GM12892 (cell line): ENCODE data around the gene POP4.

ENCODE experiments used
- DNase-seq: peaks from one replicate; pipeline ENCODE4 v3.0.0; 2011; ENCODE audit not compliant: insufficient read length
- FAIRE-seq: peaks from 2 replicates; lab custom pipeline; 2011; peaks lifted over from hg19 to GRCh38; lab: Jason Lieb, UNC
- POLR2A ChIP-seq: IDR thresholded peaks from 2 replicates; pipeline ENCODE4 v1.6.1; 2011; ENCODE audit warnings: low read depth, low read length, control low read depth
- POLR2AphosphoS5 ChIP-seq: IDR thresholded peaks from 2 replicates; pipeline ENCODE4 v1.6.1; 2011; ENCODE audit warnings: low read depth, low read length, control low read depth
- TAF1 ChIP-seq: IDR thresholded peaks from 2 replicates; pipeline ENCODE4 v1.6.1; 2011; ENCODE audit warnings: low read depth, mild to moderate bottlenecking, control low read depth, low read length, borderline replicate concordance

The POP4 gene

DNA sequence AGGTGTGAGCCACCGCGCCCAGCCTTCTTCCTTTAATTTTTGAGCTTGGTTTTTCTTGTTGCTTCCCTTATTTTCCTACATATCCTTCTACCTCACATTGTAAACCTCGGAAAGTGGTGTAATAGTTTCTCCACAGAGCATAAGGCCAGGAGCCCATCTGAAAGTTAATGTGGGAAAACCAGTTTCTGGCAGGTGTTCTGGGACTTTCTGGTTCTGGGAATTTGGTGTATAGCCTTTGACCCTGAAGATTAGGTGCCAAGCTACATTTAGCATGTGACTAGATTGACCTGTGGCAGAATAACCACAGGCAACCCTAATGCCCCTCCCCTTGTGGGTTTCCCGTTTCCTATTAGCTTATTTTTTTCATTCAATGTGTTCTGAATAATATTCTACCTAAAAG lies 8.7 kb downstream of the POP4 start:
- no peak for DNase-seq
- TF ChIP-seq TAF1, result no peak
- TF ChIP-seq POLR2A, result no peak
- TF ChIP-seq POLR2AphosphoS5, result no peak
- no peak for FAIRE-seq

DNA sequence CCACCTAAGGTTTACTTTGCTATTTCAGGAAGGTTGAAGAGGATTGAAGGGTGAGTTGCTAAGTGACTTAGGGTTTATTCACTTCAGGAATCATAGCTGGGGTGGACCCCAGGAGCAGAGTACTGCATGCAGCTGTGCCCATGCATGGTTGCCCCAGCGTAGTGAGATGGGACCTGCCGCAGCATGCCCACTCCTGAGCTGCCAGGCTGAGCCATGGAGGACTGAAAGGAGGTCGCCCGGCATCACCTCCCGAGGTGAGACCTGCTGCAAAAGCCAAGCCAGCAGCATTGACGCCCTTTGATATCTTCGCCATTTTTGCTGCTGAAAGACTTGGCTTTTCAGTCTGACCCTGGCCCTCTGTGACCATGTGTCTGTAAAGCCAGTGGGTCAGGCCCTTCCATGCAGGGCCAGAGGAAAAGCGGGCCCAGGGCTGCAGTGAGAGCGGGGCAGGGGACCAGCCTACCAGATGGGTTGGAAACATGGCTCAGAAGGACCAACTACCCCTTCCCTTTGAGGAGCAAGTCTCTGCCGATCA lies 9.9 kb downstream of the POP4 start:
- FAIRE-seq, result no peak
- DNase-seq, result no peak
- TF ChIP-seq POLR2AphosphoS5 (no peak), POLR2A (no peak), TAF1 (no peak)

DNA sequence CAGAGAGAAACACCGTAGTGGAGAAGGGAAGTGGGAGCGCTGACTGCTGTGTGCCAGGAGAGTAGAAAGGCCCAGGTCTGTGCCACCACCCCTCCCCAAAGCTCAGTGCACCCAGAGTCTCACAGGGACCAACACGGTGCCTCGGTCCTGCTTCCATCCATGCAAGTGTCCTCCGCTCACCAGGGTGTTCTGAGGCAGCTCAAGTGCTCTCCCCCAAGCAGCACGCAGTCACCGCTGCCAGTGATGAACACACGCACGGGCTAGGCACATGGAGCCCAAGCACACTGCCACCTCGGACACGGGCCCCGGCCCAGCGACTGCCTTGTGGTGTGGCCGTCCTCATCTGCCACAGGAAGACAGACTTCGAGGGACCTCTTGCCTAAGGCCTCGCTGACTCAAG lies 10.5 kb downstream of the POP4 start:
- TF ChIP-seq POLR2A, result no peak
- TF ChIP-seq POLR2AphosphoS5, result peak; percentile 52
- TF ChIP-seq TAF1, result no peak
- FAIRE-seq (no peak), DNase-seq (no peak)

DNA sequence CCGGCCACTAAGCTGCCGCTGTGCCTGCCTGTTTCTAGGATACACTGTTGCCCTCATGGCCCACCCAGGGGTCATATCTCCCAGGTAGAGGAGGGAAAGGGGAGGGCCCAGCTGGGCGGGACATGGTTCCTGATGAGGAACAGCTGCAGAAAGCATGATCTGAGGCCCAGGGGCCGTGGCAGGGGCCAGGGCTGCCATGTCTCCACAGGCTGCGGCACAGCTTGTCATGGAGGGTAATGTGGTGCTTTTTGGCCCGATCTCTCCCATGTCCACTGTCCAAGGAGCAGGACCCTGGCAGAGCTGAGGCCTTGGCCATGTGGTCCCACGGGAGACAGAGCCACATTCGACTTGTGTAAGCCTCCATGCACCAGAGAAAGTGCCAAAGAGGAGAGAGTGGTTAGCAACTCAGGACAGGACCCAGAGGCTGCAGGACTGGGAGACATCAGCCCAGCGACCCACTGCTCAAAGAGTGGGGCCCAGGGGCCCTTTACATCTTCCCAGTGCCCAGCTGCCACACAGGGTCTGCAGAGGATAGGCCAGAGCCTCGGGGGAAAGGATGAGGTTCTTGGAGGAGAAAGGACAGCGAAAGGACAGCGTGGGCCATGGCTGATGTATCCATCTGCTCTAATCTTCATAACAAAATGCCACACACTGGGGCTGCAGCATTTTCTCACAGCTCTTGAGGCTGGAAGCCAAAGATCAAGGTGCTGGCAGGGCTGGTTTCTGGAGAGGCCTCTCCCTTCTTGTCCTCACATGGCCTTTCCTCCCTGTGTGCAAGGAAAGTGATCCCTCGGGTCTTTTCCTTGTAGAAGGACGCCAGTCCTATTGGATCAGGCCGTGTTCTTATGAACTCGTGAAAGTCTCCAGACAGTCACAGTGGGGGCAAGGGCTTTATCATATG lies 11.5 kb downstream of the POP4 start:
- no peak for DNase-seq
- no peak for FAIRE-seq
- TF ChIP-seq POLR2AphosphoS5, result no peak
- no peak for TF ChIP-seq TAF1
- TF ChIP-seq POLR2A, result no peak

DNA sequence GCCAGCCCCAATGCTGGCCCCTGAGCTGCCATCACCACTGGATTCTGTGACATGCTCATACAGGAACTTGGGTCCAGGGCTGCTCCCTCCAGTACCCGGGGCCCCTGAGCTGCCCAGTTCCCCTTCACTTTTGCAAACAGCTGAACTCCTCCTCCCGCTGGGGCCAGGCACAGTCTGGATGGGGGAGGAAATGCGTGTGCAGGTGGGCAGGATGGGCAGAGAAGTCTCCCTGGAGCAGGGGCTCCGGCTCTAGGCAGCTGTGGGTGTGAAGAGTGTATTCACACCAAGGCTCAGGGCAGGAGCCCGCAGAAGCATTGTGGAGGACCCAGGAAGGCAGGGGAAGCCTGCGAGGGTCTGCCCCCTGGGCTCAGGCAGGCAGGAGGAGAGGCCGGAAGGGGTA lies 12.4 kb downstream of the POP4 start:
- no peak for DNase-seq
- no peak for FAIRE-seq
- TF ChIP-seq POLR2AphosphoS5 (no peak), TAF1 (no peak), POLR2A (no peak)

DNA sequence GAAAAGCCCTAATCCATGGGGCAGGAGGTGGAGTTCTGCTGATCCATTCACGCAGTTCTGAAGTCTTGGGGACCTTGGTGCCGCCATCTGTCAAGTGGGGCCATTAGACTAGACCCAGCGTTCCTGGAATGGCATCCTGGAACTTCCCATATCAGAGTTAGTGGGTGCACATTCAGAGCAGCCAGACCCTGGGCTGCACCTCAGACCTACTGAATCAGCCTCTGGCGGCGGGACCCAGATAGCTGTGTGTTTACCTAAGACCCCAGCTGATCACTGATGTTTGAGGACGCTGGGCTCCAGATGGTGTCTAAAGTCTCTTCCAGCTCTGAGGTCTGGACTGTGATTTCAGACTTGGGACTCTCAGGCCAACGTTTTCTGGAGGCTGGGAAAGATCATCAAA lies 12.8 kb downstream of the POP4 start:
- DNase-seq, result no peak
- no peak for FAIRE-seq
- TF ChIP-seq TAF1 (no peak), POLR2A (no peak)

DNA sequence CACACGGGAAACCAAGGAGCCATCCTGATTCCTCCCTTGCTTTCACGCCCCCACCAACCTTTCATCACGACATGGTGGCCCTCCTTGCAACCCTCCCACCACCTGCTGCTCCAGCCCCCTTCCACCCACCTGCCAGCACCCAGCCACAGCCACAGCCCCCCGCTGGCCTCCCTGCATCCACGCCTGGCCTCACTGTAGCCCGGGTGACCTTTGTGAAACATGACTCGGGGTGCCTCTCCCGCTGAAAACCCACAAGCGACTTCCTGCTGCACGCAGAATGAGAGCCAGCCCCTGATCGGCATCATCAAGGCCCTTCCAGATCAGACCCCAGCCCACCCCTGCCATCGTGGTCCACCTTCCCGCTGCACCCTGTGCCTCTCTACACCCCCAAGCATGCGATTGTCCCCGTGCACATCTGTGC lies 14.9 kb downstream of the POP4 start:
- no peak for TF ChIP-seq POLR2AphosphoS5
- no peak for TF ChIP-seq TAF1
- no peak for TF ChIP-seq POLR2A
- DNase-seq (no peak), FAIRE-seq (no peak)

DNA sequence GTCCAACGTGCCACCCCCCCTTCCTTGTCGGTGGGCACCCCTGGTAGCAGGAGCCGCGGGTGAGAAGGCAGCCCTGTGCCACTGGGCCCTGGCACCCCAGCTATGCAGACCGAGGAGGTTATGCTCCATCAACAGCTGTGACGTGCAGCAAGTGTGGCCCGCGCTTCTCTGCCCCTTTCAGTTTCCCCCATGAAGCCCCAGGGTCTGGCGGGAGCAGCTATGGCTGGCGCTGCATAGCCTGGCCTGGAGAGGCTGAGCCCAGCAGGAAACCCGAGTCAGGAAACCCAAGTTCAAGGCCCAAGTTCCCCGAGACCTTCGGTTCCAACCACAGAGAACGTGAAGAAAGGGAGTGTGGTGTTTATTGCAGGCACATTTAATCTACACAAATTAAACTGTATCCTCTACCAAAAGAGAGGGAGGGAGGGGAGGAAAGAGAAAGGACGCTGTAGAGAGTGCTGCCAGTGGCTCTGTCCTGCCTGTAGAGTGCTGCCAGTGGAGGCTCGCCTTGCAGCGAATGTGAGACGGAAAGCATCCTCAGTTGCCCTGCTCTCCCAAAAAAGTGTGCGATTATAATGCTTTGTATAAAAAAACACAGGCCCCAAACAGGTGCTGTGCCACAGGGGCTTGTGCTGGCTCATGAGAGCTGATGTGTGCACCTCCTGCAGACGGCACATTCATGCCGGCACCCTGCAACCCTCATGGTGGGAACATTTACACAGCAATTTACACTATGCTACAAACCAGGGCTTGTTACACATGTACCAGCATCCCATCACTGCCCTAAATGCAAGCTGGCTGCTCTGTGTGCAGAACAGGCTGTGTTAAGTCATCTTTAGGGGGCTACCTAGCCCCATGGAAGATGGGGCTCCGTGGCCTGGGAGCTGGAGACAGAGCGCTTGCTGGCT lies 16.3 kb downstream of the POP4 start:
- FAIRE-seq (no peak), DNase-seq (no peak)
- TF ChIP-seq POLR2A (no peak), TAF1 (no peak), POLR2AphosphoS5 (no peak)

DNA sequence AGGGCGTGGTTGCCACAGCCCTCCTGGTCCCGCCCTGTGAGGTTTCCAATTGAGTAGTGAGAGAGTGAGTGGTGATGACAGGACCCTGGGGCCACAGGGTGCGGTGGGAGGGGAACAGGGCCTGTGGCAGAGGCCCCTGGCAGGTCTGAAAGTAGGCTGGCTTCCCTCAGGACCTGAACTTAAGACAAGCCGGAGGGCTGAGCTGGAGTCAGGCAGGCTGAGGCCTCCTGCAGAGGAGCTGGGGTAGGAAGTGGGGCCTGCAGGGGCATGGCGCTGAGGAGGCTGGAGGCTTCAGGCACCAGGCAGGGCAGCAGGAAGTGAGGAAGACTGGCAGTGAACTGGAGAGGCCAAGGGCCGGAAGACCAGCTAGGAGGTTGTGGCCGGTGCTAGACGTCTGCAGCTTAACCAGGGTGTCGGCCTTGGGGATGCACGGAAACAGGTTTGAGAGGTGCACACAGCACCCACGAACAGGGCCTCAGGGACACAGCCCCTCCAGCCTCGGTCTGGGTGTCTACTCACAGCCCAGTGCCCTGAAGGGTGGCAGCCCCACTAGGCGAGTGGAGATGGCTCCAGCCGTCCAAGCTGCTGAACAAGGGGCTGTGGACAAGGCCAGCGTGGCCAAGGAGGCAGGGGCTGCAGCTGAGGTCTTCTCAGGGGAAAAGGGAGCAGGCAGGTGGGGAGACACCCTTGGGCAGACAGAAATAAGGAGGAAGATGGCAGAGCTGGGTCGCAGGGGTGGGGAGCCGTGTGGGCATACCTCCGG lies 17.8 kb downstream of the POP4 start:
- TF ChIP-seq TAF1 (no peak), POLR2AphosphoS5 (no peak), POLR2A (no peak)
- FAIRE-seq (no peak), DNase-seq (no peak)

DNA sequence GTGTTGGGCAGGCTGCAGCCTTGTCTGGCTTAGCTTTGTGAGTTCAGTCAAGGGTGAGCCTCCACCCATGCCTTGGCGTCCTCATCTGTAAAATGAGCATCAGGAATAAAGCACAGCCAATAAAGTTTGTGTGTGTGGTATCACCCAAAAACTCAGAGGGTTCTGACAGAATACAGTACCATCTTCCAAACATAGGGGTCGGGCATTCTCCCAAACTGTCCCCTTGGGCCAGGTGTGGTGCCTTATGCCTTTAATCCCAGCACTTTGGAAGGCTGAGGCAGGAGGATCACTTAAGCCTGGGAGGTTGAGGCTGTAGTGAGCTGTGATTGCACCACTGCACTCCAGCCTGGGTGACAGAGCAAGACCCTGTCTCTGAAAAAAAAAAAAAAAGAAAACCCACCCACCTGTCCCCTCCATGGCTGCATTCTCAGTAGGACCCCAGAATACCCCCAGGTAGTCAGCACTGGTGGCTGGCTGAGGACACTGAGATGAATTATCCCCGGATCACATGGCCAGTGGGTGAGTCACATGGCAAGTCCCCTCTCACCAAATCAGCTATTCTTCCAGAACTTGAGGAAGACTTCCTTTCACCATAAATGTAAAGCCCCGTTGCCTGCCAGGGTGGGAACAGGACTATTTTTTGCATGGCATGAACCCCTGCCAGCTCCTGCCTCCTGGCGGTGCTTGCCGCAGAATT lies 18.6 kb downstream of the POP4 start:
- DNase-seq, result no peak
- no peak for FAIRE-seq
- TF ChIP-seq TAF1, result no peak
- TF ChIP-seq POLR2A, result no peak
- TF ChIP-seq POLR2AphosphoS5, result no peak
